ENCODE results near the gene ACKR2. TPM values are rescaled to one million over a fixed set of nuclear protein-coding genes. Genes with fewer than 3 reads are reported as not detected.

Gene ACKR2
- total and polyA plus RNA-seq, 5 donors: 1.2 to 2.4 (median 1.5) TPM

GRCh38 chr3:42895580-42895868 lies 86.3 kb downstream of the ACKR2 start:
- Histone ChIP-seq H3K4me1 (ENCODE audit: control insufficient read depth, insufficient read depth, low read length) (no peaks in the 10 kb centered on the region), H3K4me3 (ENCODE audit: low read length) (no peak overlapping the region), H3K27ac (ENCODE audit: low read length) (no peak overlapping the region), H3K9me3 (ENCODE audit: control insufficient read depth, low read length) (no peaks in the 10 kb centered on the region), H3K27me3 (ENCODE audit: control insufficient read depth, insufficient read depth) (no peaks in the 10 kb centered on the region)
- intact Hi-C loops (cut with DNase I): no loop called here
- DNase-seq: no peak
- ATAC-seq: no peak

GRCh38 chr3:42898896-42899675 lies 89.8 kb downstream of the ACKR2 start:
- intact Hi-C loops (cut with DNase I): no loop called here
- no peaks in the 10 kb centered on the region for H3K27me3 ChIP-seq (ENCODE audit: control insufficient read depth, insufficient read depth)
- no peak overlapping the region for H3K27ac ChIP-seq (ENCODE audit: low read length)
- H3K4me3 ChIP-seq (ENCODE audit: low read length): no peak overlapping the region
- H3K9me3 ChIP-seq (ENCODE audit: control insufficient read depth, low read length): no peaks in the 10 kb centered on the region
- ATAC-seq: no peak
- H3K4me1 ChIP-seq (ENCODE audit: control insufficient read depth, insufficient read depth, low read length): no peaks in the 10 kb centered on the region
- no peak for DNase-seq

GRCh38 chr3:42900226-42901072 lies 91.2 kb downstream of the ACKR2 start:
- ATAC-seq (no peak), DNase-seq (no peak)
- Histone ChIP-seq H3K4me1 (ENCODE audit: control insufficient read depth, insufficient read depth, low read length) (no peaks in the 10 kb centered on the region), H3K9me3 (ENCODE audit: control insufficient read depth, low read length) (no peaks in the 10 kb centered on the region), H3K4me3 (ENCODE audit: low read length) (no peak overlapping the region), H3K27ac (ENCODE audit: low read length) (no peak overlapping the region), H3K27me3 (ENCODE audit: control insufficient read depth, insufficient read depth) (no peaks in the 10 kb centered on the region)
- intact Hi-C loops (cut with DNase I): no loop called here
- WGBS: 73% methylated on average over 8 of the region's 8 CpGs

GRCh38 chr3:42901073-42901415 lies 91.8 kb downstream of the ACKR2 start:
- Histone ChIP-seq H3K4me1 (ENCODE audit: control insufficient read depth, insufficient read depth, low read length) (no peaks in the 10 kb centered on the region), H3K4me3 (ENCODE audit: low read length) (no peak overlapping the region), H3K27me3 (ENCODE audit: control insufficient read depth, insufficient read depth) (no peaks in the 10 kb centered on the region), H3K9me3 (ENCODE audit: control insufficient read depth, low read length) (no peaks in the 10 kb centered on the region), H3K27ac (ENCODE audit: low read length) (no peak overlapping the region)
- ATAC-seq: no peak
- no peak for DNase-seq
- intact Hi-C loops (cut with DNase I): no loop called here
- 84% methylated on average over 3 of the region's 3 CpGs for WGBS

- intact Hi-C loops (cut with DNase I): no loop called here
- H3K4me3 ChIP-seq (ENCODE audit: low read length): no peak overlapping the region
- ATAC-seq (no peak), DNase-seq (no peak)
- H3K27ac ChIP-seq (ENCODE audit: low read length): no peak overlapping the region
- no peaks in the 10 kb centered on the region for H3K9me3 ChIP-seq (ENCODE audit: control insufficient read depth, low read length)
- 77% methylated on average over 2 of the region's 2 CpGs for WGBS
- no peaks in the 10 kb centered on the region for H3K27me3 ChIP-seq (ENCODE audit: control insufficient read depth, insufficient read depth)
- H3K4me1 ChIP-seq (ENCODE audit: control insufficient read depth, insufficient read depth, low read length): no peaks in the 10 kb centered on the region
These were observed 93.0 kb downstream of the ACKR2 start for GRCh38 chr3:42902257-42902656.

GRCh38 chr3:42904076-42904475 lies 94.8 kb downstream of the ACKR2 start:
- 91% methylated on average over 1 of the region's 1 CpG for WGBS
- Histone ChIP-seq H3K27me3 (ENCODE audit: control insufficient read depth, insufficient read depth) (no peaks in the 10 kb centered on the region), H3K9me3 (ENCODE audit: control insufficient read depth, low read length) (no peaks in the 10 kb centered on the region), H3K27ac (ENCODE audit: low read length) (no peak overlapping the region), H3K4me3 (ENCODE audit: low read length) (no peak overlapping the region), H3K4me1 (ENCODE audit: control insufficient read depth, insufficient read depth, low read length) (no peaks in the 10 kb centered on the region)
- intact Hi-C loops (cut with DNase I): no loop called here
- DNase-seq (no peak), ATAC-seq (no peak)

GRCh38 chr3:42905740-42906069 lies 96.5 kb downstream of the ACKR2 start:
- no peak overlapping the region for H3K27ac ChIP-seq (ENCODE audit: low read length)
- peak overlapping the region; percentile 80 for H3K4me3 ChIP-seq (ENCODE audit: low read length)
- WGBS: 11% methylated on average over 12 of the region's 12 CpGs
- ATAC-seq (no peak), DNase-seq (no peak)
- H3K27me3 ChIP-seq (ENCODE audit: control insufficient read depth, insufficient read depth): no peaks in the 10 kb centered on the region
- intact Hi-C loops (cut with DNase I): no loop called here
- H3K4me1 ChIP-seq (ENCODE audit: control insufficient read depth, insufficient read depth, low read length): no peaks in the 10 kb centered on the region
- no peaks in the 10 kb centered on the region for H3K9me3 ChIP-seq (ENCODE audit: control insufficient read depth, low read length)

- no peaks in the 10 kb centered on the region for H3K4me1 ChIP-seq (ENCODE audit: control insufficient read depth, insufficient read depth, low read length)
- DNase-seq (peak; percentile 69 to 85 (median 85)), ATAC-seq (peak; percentile 94)
- intact Hi-C loops (cut with DNase I): no loop called here
- whole genome bisulfite sequencing: 2% methylated on average over 59 of the region's 59 CpGs
- H3K9me3 ChIP-seq (ENCODE audit: control insufficient read depth, low read length): no peaks in the 10 kb centered on the region
- H3K27ac ChIP-seq (ENCODE audit: low read length): no peak within 1 kb of the TSS
- H3K4me3 ChIP-seq (ENCODE audit: low read length): peak within 1 kb of the TSS; percentile 80
- no peaks in the 10 kb centered on the region for H3K27me3 ChIP-seq (ENCODE audit: control insufficient read depth, insufficient read depth)
These were observed 97.0 kb downstream of the ACKR2 start, which contains the start of gene ZNF662 for GRCh38 chr3:42906070-42906847. Gene ZNF662 (plus strand): TSS chr3:42906142. CDS start chr3:42908115, 1,973 bp downstream.

- peak in 1 of 2 donors; percentile 20 for ATAC-seq
- Histone ChIP-seq H3K27ac (ENCODE audit: low read length) (no peak overlapping the region), H3K4me1 (ENCODE audit: control insufficient read depth, insufficient read depth, low read length) (no peaks in the 10 kb centered on the region), H3K9me3 (ENCODE audit: control insufficient read depth, low read length) (no peaks in the 10 kb centered on the region), H3K27me3 (ENCODE audit: control insufficient read depth, insufficient read depth) (no peaks in the 10 kb centered on the region), H3K4me3 (ENCODE audit: low read length) (peak overlapping the region; percentile 80)
- 61% methylated on average over 4 of the region's 4 CpGs for WGBS
- DNase-seq: no peak
- intact Hi-C loops (cut with DNase I): no loop called here
These were observed 97.6 kb downstream of the ACKR2 start for GRCh38 chr3:42906848-42907183.

GRCh38 chr3:42908675-42909074 lies 99.4 kb downstream of the ACKR2 start:
- ATAC-seq: no peak
- WGBS: 88% methylated on average over 7 of the region's 7 CpGs
- intact Hi-C loops (cut with DNase I): no loop called here

GRCh38 chr3:42911551-42911950 lies 102.3 kb downstream of the ACKR2 start:
- peaks cover 9% of the 10 kb centered on the region for H3K9me3 ChIP-seq (ENCODE audit: control insufficient read depth, low read length)
- WGBS: 96% methylated on average over 2 of the region's 2 CpGs
- H3K27me3 ChIP-seq (ENCODE audit: control insufficient read depth, insufficient read depth): no peaks in the 10 kb centered on the region
- intact Hi-C loops (cut with DNase I): no loop called here
- no peak overlapping the region for H3K27ac ChIP-seq (ENCODE audit: low read length)
- DNase-seq (no peak), ATAC-seq (no peak)
- H3K4me3 ChIP-seq (ENCODE audit: low read length): no peak overlapping the region
- no peaks in the 10 kb centered on the region for H3K4me1 ChIP-seq (ENCODE audit: control insufficient read depth, insufficient read depth, low read length)

More at GRCh38 chr3:42908675-42909074, 99.4 kb downstream of the ACKR2 start:
- DNase-seq: no peak
- Histone ChIP-seq H3K4me1 (ENCODE audit: control insufficient read depth, insufficient read depth, low read length) (no peaks in the 10 kb centered on the region), H3K27me3 (ENCODE audit: control insufficient read depth, insufficient read depth) (no peaks in the 10 kb centered on the region), H3K27ac (ENCODE audit: low read length) (no peak overlapping the region), H3K9me3 (ENCODE audit: control insufficient read depth, low read length) (no peaks in the 10 kb centered on the region), H3K4me3 (ENCODE audit: low read length) (no peak overlapping the region)

Data from right cardiac atrium (tissue), 5 donors.